Activated T-cell treated with anti-CD3 and anti-CD28 coated beads for 4 hours (primary cell): ENCODE results near the gene EBF4.

Experiments used
- DNase-seq: peaks from one replicate; pipeline ENCODE4 v3.0.0-alpha.2; 2020

EBF4 gene

DNA sequence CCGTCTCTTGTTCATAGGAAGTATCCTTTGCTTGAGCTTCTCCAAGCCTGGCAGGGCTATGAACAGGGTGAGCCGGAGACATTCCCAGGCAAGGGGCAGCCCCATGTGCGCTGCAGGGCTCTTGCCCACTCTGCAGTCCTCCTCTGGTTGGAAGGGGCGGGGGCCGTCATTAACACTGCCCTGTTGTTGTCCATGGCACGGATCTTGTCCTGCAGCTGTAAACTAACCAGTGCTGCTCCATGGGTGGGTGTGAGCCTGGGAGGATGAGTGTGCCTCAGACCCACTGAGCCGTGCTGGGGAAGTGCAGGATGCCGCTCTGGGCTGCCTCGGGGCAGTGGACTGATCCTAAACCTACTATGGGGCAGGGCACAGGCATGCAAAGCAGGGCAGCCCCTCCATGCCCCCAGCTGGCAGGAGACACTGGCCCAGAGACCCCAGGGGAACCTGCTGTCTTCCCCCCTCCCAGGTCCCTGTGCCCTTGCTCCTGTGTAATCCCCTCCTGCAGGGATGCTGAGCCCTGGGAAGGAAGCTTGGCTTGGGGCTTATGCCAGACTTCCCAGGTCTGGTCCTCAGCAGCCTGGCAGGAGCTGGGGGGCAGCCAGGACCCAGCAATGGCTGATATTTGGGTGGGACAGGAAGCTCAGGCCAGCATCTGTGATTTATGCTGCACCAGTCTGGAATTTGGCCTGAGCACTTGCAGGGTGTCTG, 8.5 kb downstream of the EBF4 start:
- DNase-seq = no peak

DNA sequence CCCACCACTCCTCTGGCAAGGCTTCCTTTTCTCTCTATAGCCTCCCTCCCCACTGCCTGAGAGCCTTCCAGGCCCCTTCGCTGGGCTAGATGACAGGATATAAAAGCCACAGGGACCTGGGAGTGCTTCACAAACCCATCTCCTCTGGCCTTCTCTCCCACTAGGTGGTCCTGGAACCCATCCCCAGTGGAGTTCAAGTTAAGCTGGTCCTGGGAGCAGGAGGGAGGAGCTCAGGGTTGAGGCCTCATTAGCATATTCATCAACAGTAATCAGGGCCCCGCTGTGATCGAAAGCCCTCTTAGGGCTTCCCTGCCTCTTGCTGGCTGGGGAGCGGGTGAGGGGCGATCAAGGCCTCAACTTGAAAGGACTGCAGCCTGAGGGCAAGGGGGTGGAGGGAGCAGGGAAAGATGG, 9.1 kb downstream of the EBF4 start:
- DNase-seq = no peak

DNA sequence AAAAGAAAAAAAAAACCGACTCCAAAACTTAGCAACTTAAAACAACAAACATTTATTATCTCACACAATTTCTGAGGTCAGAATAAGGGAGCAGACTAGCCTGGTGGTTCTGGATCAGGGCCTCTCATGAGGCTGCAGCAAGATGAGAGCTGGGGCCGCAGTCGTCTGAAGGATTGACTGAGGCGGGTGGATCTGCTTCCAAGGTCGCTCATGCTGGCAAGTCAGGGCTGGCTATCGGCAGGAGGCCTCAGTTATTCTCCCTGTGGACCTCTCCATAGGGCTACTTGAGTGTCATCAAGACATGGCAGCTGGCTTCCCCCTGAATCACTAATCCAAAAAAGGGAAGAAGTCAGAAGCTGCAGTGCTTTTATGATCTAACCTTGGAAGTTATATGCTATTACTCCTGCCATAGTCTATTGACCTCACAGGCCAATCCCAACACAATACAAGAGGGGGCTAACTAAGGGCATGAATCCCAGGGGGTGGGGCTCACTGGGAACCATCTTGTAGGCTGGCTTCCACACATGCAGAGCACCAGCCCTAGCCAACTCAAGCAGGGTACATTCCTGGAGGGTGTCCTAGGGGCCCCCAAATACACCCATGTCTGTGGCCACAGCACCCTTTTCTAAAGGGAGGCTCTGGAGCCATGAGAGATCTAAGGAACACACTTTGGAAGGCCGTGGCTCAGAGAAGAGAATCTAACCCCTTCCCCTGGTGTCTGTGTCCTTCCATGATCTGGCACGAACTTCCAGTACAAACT, 11.3 kb downstream of the EBF4 start:
- DNase-seq = no peak

DNA sequence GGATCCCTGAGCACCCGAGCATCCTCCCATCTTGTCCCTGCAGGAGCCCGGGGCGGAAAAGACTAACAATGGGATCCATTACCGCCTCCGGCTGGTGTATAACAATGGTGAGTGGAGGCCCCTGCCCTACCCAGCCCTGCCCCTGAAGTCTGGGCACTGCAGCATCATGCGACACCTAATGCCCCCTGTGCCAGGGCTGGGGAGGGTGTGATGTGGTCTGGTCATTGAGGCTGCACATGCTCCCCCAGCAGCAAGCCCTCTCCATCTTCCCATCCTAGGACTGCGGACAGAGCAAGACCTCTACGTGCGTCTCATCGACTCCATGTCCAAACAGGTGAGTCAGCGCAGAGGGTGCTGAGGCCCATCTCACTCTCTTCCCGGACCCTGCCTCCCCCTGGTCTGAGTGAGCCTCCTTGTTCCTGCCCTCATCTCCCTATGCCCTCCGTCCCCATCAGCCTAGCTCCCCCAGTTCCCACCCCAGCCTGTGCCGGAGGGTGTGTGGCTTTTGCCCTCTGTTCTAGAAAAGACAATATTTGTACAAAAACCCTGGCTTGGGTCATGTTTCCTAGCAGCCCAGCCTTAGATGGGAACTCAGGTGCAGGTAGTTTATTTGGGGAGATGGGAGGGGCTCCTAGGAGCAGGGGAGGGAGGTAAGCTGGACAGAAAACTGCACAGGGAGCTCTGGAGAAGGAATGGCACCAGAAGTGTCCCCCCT, 13.5 kb downstream of the EBF4 start:
- no peak for DNase-seq

DNA sequence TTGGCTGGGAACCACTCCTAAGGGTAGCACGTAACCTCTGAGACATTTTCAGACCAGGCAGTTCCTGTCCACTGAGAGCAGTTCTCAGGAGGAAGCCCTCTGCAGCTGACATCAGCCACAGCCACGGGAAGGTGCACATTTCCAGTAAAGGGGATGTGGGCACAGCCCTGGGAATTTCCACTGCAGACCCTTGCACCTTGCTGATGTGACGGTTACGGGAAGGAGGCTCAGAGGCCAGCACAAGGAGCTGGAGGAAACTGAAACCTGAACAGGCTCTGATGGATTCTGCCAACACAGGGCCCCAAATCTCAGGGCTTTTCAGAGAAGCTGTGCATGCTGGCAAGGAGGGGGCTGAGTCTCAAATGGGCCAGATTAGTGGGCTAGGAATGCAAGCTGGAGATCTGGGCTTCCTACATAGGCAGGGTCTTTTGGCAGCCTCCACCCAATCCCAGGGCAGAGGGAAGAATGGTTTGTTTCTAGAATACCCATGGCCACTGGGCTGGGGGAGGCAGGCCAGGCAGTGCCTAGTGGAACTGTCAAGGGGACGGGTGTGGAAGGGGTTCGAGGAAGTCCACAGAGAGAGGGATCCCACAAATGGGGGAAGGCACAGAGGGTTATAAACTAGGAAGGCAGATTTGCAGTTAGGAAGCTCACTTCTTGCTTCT, 14.2 kb downstream of the EBF4 start:
- DNase-seq = no peak

DNA sequence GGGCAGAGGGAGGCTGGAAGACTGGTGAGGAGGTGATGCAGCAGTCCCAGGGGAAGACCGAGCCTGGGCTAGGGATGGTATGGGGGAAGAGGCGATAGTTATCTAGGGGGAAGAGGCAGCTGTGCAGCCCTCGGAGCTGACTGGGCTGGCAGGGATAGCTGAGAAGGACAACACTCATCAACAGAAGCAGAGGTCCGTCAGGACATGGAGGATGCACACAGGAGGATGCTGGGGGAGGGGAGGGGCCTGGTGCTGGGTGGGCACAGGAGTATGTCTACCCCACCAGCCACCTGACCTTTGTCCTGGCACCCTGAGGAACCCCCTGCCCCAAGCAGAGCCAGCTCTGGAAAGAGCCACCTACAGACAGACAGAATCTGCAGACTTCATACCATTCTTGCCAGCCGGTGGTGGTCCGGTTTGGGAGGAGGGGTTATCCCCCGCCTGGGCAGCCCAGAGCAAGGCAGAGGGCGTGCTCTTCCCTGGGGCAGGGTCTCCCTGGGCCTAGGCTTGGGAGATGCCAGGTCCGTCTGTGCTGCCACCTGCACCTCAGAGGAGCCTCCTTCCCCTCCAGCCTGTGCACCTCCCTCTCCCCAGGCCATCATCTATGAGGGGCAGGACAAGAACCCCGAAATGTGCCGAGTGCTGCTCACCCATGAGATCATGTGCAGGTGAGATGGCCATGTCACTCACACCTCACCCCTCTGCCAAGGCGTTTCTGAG, 14.9 kb downstream of the EBF4 start:
- no peak for DNase-seq

DNA sequence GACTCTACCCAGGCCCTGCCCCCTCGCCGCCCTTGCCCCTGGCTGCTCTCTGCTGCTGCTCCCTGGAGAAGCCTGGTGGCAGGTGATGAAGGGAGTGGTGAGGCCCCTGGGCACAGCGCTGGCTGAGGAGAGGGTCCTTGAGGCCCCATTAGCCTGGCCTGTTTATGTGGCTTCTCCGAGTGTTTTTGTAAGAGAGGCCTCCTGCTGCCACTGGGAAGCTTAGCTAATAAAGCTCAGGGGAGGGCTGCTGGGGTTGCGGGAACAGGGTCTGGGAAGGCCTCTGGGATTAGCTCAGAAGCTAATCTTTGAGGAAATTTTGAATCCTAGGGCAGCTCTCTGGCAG, 15.5 kb downstream of the EBF4 start:
- DNase-seq = no peak

DNA sequence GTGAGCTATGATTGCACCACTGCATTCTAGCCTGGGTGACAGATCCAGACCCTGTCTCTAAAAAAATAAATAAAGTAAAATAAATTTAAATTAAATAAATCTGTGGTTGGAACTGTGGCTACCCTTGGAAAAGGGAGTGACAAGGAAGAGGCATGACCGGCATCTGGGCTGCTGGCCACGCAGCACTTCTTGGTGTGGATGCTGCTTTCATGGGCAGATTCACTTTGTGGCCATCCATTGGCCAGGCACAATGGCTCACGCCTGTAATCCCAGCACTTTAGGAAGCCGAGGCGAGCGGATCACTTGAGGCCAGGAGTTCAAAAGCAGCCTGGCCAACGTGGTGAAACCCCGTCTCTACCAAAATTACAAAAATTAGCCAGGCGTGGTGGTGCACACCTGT, 16.1 kb downstream of the EBF4 start:
- DNase-seq = no peak

DNA sequence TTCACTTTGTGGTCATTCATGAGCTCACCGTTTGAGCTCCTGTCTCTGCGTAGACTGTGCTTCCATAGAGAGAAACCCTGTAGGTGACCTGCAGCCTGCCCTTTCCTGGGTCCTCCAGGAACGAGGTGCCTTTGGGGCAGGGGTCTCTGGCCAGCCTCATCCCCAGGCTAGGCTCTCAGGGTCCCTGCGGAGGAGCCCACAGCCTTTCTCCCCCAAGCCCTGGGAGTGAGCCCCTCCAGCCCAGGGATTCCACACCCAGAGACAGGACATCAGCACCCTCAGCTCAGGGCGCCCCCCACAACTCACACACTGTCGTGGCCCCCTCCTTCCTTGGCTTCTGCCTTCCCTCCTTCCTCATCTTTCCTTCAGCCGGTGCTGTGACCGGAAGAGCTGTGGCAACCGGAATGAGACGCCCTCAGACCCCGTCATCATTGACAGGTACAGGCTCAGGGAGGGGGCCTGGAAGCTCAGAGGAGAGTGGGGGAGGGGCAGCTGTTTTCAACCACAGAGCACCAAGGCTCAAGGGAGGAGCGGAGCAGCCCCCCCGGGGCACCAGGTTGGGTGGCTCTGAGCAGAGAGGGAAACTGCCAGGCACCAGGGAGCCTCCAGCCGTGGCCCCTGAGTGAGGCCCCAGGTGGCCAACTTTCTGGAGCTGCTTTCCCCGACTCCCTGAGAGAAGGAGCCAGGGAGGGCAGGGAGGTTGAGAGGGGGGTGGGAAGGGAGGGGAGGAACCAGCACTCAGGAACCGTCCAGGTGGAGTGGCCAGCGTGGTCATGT, 16.8 kb downstream of the EBF4 start:
- DNase-seq = no peak

DNA sequence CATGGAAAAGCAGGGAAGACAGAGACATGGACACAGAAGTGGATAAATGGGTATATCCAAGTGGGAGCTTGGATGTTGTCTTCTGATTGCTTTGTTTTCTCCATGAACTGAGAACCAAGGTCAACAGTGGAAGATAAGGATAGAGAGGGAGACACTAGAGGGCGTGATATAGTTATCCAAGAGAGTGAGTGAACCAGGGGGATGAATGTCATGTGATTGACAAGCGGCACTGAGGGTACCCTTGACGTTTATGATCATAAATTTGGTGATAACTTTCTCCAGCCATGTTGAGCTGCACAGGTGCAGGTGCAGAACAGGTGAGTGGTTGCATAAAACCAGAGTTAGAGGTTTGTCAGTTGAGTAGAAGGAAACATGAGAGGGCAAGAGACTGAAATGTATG, 20.7 kb downstream of the EBF4 start:
- DNase-seq = no peak

DNA sequence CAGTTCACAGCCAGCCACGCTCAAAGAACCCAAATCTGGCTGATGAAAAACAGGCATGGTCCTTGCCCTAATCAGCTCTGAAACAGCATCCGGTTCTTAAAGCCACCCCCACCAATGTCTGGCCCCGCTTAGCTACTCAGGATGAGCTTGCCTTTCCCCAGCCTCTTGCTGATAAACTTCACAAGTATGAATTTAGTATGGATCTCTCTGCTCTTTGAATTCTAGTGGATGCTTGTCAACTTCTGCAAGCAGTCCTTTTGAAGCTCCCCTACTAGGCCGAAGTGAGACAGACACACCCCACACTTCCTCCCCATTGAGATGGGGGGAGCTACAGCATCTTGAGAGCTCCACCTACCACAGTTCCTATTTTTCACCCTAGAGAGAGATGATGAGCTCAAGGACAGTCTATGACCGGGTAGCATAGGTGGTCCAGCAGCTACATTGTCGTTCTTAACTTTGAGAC, 36.7 kb downstream of the EBF4 start:
- no peak for DNase-seq

DNA sequence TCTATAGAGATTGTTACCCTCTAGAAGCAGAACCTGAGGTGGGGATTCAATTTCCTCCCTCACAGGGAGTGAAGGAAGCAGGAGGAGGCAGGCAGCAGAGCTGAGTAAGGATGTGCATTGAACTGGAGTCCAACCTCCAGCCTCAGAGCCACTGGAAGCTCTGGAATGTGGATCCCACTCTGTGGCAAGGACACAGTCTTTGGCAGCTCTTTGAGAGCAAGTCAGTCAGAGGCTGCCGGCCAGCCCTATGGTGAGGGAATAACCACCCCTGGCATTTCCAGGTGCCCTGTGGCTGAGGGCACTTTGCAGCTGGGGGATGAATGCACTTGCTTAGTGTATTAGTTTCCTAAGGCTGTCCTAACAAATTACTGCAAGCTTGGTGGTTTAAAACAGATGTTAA, 37.2 kb downstream of the EBF4 start:
- no peak for DNase-seq

DNA sequence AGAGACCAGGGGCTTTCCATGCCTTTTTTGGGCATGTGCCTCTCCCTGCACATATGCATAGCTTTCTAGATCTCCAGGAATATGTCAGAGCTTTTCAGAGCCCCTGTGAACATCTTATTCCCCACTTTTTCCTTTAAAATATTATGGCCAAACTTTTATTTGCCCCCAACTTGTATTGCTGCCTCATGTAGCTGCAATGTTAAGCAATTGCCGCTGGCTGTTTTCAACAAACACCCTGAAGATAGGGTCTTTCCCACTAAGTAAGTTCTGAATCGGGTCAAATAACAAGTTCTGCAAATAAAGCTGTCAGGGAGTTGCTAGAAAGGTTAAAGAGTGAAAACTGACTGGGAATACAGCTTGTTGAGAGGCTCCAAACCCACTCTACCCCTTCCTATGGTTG, 42.3 kb downstream of the EBF4 start:
- no peak for DNase-seq

DNA sequence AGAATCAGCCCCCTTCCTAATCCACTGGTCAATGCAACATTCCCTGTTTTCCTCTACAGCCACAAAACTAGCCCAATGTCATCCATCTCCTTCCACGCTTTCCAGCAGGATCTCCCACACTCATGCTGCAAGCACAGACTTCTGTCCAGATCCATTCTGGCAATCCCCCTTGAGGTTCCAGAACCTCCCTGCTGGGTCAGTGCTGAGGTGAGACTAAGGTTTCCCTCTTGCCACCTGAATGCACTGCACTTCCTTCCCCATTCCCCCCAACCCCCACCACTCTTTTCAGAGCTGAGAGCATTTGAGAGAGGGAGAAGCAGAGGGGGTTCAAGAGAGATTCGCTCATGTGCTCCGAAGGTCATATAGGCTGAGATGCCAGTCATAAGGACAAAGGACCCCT, 43.9 kb downstream of the EBF4 start:
- DNase-seq = no peak

DNA sequence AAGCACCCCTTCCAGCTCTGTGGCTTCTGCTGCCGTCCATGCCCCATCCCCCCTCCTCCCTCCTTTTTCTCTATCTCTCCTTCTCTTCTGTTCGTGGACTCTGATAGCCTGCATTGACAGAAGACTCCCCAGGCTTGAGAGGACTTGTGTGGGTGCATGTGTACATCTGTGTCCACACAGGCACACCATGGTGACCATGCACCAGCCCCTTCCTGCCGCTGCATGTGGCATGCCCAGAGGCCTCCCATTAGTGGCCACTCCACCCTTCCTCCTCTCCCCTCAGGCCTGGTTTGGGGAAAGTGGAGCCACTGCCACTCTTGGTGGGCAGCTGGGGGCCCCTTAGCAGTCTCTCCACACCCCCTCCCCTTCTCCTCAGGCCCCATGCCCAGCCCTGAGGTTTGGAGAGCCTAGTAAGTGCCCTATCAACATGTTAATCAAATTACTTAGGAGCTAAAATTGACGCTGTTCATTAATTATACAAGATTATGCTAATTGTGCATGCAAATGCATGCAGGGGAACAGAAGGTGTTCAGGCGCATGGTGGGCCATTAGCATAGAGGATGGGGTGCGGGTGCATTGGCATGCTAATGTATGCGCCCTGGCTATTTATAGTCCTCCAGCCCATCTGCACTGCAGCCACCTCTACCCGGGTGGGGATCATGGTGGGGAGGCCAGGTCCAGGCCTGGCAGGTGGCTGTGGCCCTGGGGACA, 45.9 kb downstream of the EBF4 start:
- DNase-seq = no peak

DNA sequence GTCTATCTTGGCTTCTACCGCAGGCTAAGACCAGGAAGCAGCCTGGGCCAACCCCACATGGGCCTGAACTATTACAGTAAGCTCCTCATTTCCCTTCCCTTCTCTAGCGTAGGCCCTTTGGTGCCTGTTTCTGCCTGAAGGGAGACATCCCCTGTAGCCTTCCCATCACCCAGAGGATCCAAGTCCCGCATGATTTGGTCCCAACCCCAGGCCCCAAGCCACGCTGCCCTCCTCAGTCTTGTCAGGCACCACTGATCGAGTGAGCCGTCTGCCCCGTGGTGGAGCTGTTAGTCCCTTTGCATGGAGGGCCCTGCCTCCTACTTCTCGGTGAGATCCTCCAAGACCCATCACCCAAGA, 46.4 kb downstream of the EBF4 start:
- no peak for DNase-seq

DNA sequence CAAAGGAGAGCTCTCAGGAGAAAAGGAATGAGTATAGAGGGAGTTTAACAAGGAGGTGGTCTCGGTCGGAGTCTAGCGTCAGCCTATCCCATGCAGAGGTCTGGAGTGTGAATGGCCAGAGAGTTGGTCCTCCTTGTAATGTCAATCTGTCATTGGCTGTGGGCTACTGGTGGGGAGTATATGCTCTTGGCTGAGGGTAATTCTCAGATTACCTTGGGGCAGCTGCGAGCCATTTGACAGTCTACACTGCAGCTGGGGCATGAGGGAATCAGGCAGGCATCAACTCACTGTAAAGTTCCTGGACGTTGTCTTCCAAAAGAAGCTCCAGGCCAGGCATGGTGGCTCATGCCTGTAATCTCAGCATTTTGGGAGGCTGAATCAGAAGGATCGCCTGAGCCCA, 48.1 kb downstream of the EBF4 start:
- no peak for DNase-seq

DNA sequence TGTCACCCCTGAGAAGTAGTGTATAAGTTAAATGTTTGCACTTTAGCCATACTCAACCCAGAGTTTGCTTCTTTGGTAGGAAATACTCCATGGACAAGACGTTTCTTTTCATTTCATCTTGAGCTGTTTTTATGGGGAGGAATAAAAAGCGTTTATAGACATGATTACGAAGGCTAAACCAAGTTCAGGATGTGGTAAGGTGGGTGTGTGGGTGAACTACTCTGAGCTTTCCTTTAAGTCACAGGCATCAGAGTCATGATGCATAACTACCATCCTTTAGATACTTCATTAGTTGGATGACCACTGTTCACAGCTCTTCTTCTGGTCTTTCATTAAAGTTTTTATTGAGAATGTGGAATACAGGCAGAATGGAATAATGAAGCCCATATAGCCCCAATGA, 48.9 kb downstream of the EBF4 start:
- DNase-seq = peak; percentile 51

DNA sequence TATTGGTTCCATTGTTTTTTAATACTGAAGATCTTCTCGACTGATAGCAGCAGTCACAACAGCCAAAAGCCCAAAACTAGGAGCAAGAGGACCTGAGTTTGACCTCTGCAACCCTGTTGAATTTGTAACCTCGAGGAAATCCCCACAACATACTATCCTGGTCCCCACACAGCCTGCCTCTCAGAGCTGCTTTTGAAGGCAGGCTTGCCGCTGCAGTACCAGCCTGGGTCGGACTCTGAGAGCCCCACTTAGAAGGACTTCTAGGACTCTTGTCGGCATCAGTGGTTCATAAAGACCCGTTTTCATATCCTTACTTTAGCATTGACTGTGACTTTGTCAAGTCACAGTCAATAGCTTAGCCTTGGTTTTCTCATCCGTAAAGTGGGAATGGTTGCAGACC, 49.3 kb downstream of the EBF4 start:
- DNase-seq = no peak

DNA sequence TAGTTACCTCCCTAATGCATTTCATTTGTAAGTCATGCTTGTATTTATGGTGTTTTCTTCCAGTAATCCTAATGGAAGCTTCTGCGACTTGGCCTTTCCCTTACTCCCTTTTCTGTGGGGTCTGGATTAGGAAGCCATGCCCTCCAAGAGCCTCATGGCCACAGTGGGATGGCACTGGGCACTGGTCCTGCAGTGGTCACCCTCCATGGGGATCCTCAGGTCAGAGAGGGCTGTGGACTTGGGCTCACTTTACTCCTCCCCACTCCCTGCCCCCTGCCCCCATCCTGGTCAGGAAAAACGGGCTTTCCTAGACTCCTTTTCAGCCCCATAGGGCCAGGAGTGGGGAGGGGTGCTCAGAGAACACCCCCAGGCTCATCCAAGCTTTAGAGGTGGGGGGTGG, 49.9 kb downstream of the EBF4 start:
- no peak for DNase-seq

DNA sequence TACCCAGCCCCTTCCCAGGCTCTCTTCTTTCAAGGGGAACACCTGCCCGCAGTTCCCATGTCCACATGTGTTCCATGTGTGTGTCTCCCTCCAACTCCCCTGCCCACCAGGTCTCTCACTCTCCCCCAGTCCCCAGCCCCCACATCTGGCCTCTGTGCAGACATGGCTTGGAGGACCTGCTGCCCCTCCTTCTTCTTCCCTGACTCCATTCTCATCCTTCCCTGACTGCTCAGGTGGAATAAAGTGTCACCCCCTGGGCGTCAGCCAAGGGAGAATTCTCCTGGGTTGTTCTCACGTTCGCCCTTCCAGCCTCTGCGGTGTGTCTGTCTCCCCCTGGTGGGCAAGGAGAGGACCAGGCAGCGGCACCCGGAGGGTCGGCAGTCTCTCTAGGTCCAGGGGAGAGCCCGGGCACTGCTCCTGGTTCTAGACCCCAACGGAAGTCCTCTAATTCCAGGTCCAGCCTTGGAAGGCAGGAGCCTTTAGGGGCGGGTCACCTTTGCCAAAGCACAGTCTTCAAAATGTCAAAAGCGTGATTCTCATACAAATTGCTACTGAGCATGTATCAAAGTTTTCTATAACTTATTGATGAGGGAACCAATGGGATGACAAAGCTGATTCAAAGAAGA, 50.5 kb downstream of the EBF4 start:
- peak; percentile 73 for DNase-seq
